Endodermal cell (in vitro differentiated cells): ENCODE measurements around the gene SYCP3. TPM values are rescaled to one million over a fixed set of nuclear protein-coding genes. Genes with fewer than 3 reads are reported as not detected.

Experiments used
- DNase-seq: peaks from one replicate; pipeline ENCODE4 v3.0.0-alpha.2; 2017
- H3K27ac ChIP-seq: 2 replicates; pipeline ENCODE4 v1.5.1; 2013; ENCODE audit warnings: mild to moderate bottlenecking, low read depth, low read length, moderate library complexity
- H3K27me3 ChIP-seq: 2 replicates; pipeline ENCODE4 v1.6.1; 2013; ENCODE audit warnings: mild to moderate bottlenecking, low read length, moderate library complexity; ENCODE audit not compliant: insufficient read depth, control insufficient read depth, poor library complexity, severe bottlenecking
- H3K36me3 ChIP-seq: 2 replicates; pipeline ENCODE4 v1.7.0; 2013; ENCODE audit warnings: mild to moderate bottlenecking, low read length, moderate library complexity; ENCODE audit not compliant: control insufficient read depth, insufficient read depth
- H3K4me1 ChIP-seq: one replicate; pipeline ENCODE4 v1.7.0; 2013; ENCODE audit warnings: low read length; ENCODE audit not compliant: control insufficient read depth, insufficient read depth
- H3K4me3 ChIP-seq: 2 replicates; pipeline ENCODE4 v1.5.1; 2013; ENCODE audit warnings: mild to moderate bottlenecking, low read length, moderate library complexity
- H3K9ac ChIP-seq: 2 replicates; pipeline ENCODE4 v1.6.1; 2013; ENCODE audit warnings: mild to moderate bottlenecking, low read length, moderate library complexity; ENCODE audit not compliant: poor library complexity, severe bottlenecking; ENCODE audit errors: extremely low read depth
- H3K9me3 ChIP-seq: 2 replicates; pipeline ENCODE4 v1.6.1; 2013; ENCODE audit warnings: mild to moderate bottlenecking, low read length, moderate library complexity; ENCODE audit not compliant: control insufficient read depth
- H3K27ac Mint-ChIP-seq: 2 replicates; pipeline ENCODE4 v1.8.0; 2020; ENCODE audit warnings: mixed read lengths
- H3K27me3 Mint-ChIP-seq: 2 replicates; pipeline ENCODE4 v1.8.0; 2021; ENCODE audit warnings: mild to moderate bottlenecking, mixed read lengths; ENCODE audit not compliant: insufficient read depth
- H3K36me3 Mint-ChIP-seq: 2 replicates; pipeline ENCODE4 v1.8.0; 2020; ENCODE audit warnings: low read depth, mixed read lengths
- H3K4me1 Mint-ChIP-seq: 2 replicates; pipeline ENCODE4 v1.8.0; 2020; ENCODE audit warnings: mixed read lengths
- H3K4me3 Mint-ChIP-seq: 2 replicates; pipeline ENCODE4 v1.8.0; 2020; ENCODE audit warnings: mild to moderate bottlenecking, moderate library complexity, mixed read lengths
- H3K9me3 Mint-ChIP-seq: 2 replicates; pipeline ENCODE4 v1.8.0; 2020; ENCODE audit warnings: mild to moderate bottlenecking, mixed read lengths
- CTCF ChIP-seq: fragments of 200-600 bp; sonication (generic); conservative IDR thresholded peaks from 2 replicates; pipeline ENCODE4 v1.5.0; 2021; ENCODE audit warnings: antibody characterized with exemption, mild to moderate bottlenecking
- WGBS, 2 experiments: methylation state at CpG; one replicate each; pipeline versions ENCODE4 v1.1.5 to v1.1.7; 2013; ENCODE audit warnings: missing lambda C conversion rate in 2 of 2, mixed read lengths in 1 of 2; ENCODE audit not compliant: insufficient coverage in 1 of 2, insufficient read length in 1 of 2; 5-methylcytosine and 5-hydroxymethylcytosine counted together
- total RNA-seq, 2 donors: library from RNA; stranded (reverse); fragmentation: NEBNext Ultra II Directional in 1 of 2; extraction: Animal tissue kit (Norgen Biotek cat#: 25700) in 1 of 2; gene quantifications; 2 replicates in 1 of 2; 3 replicates in 1 of 2; pipeline ENCODE4 v1.2.1, GENCODE V29; 2021

SYCP3 gene
- total RNA-seq, 2 donors from 2014 or later, result not detected

GRCh38 chr12:101781834-101782233 is 42.6 kb upstream of the SYCP3 start:
- H3K4me3 ChIP-seq, result no peak overlapping the region
- WGBS, 2 experiments, result 95 to 100% methylated on average over 2 to 3 of the region's 3 CpGs
- H3K4me1 Mint-ChIP-seq, result no peaks in the 10 kb centered on the region

GRCh38 chr12:101780599-101780998 is 41.3 kb upstream of the SYCP3 start:
- Histone ChIP-seq H3K4me3 (no peak overlapping the region), H3K4me1 (no peaks in the 10 kb centered on the region), H3K27me3 (no peaks in the 10 kb centered on the region), H3K27ac (no peak overlapping the region), H3K36me3 (peaks cover 7% of the 10 kb centered on the region), H3K9me3 (no peaks in the 10 kb centered on the region), H3K9ac (no peak overlapping the region)
- WGBS, 2 experiments, result 95 to 100% methylated on average over 2 of the region's 2 CpGs
- H3K4me1 Mint-ChIP-seq, result no peaks in the 10 kb centered on the region
- peaks cover 8% of the 10 kb centered on the region for H3K36me3 Mint-ChIP-seq
- H3K9me3 Mint-ChIP-seq, result no peaks in the 10 kb centered on the region
- H3K4me3 Mint-ChIP-seq, result no peak overlapping the region
- no peak overlapping the region for H3K27ac Mint-ChIP-seq
- DNase-seq, result no peak
- TF ChIP-seq CTCF, result no peak
- no peaks in the 10 kb centered on the region for H3K27me3 Mint-ChIP-seq

More at GRCh38 chr12:101781834-101782233, 42.6 kb upstream of the SYCP3 start:
- Histone ChIP-seq H3K27ac (no peak overlapping the region), H3K9ac (no peak overlapping the region), H3K36me3 (peaks cover 7% of the 10 kb centered on the region), H3K4me1 (no peaks in the 10 kb centered on the region), H3K9me3 (no peaks in the 10 kb centered on the region), H3K27me3 (no peaks in the 10 kb centered on the region)
- no peak for DNase-seq
- Mint-ChIP-seq H3K4me3 (no peak overlapping the region), H3K9me3 (no peaks in the 10 kb centered on the region), H3K36me3 (peaks cover 8% of the 10 kb centered on the region), H3K27ac (no peak overlapping the region), H3K27me3 (no peaks in the 10 kb centered on the region)
- TF ChIP-seq CTCF, result no peak

GRCh38 chr12:101779626-101780025 is 40.4 kb upstream of the SYCP3 start:
- Histone ChIP-seq H3K9me3 (no peaks in the 10 kb centered on the region), H3K4me1 (no peaks in the 10 kb centered on the region), H3K4me3 (no peak overlapping the region), H3K27me3 (no peaks in the 10 kb centered on the region), H3K36me3 (peaks cover 7% of the 10 kb centered on the region), H3K9ac (no peak overlapping the region), H3K27ac (no peak overlapping the region)
- peaks cover 8% of the 10 kb centered on the region for H3K36me3 Mint-ChIP-seq
- peak overlapping the region; percentile 28 for H3K27ac Mint-ChIP-seq
- 79 to 92% methylated on average over 6 of the region's 6 CpGs for WGBS, 2 experiments
- peak; percentile 64 for DNase-seq
- no peak overlapping the region for H3K4me3 Mint-ChIP-seq
- H3K27me3 Mint-ChIP-seq, result no peaks in the 10 kb centered on the region
- no peak for TF ChIP-seq CTCF
- H3K4me1 Mint-ChIP-seq, result no peaks in the 10 kb centered on the region
- H3K9me3 Mint-ChIP-seq, result no peaks in the 10 kb centered on the region
